Uterus (tissue), 4 donors: ENCODE measurements around the gene SRPK3. TPM values are rescaled to one million over a fixed set of nuclear protein-coding genes. Genes with fewer than 3 reads are reported as not detected.
A peak's percentile ranks its signal among the peaks of the same experiment; 100 is the strongest.

ENCODE experiments used
- DNase-seq, 2 donors: peaks; one replicate each; pipeline ENCODE4 v3.0.0-alpha.2; 2019 to 2020
- H3K27ac ChIP-seq, 2 donors: fragments of 200-600 bp; sonication (generic); 1 replicate in 1 of 2; 2 replicates in 1 of 2; pipeline ENCODE4 v1.5.1; 2016 to 2018
- H3K27me3 ChIP-seq, 2 donors: fragments of 200-600 bp; sonication (generic); one replicate each; pipeline ENCODE4 v1.5.1; 2018 to 2019; ENCODE audit warnings: control low read depth in 1 of 2
- H3K36me3 ChIP-seq, 2 donors: fragments of 200-600 bp; sonication (generic); one replicate each; pipeline ENCODE4 v1.5.1; 2019; ENCODE audit warnings: control low read depth in 1 of 2
- H3K4me1 ChIP-seq, 2 donors: fragments of 200-600 bp; sonication (generic); one replicate each; pipeline ENCODE4 v1.5.1; 2018 to 2019; ENCODE audit warnings: control low read depth in 1 of 2
- H3K4me3 ChIP-seq, 2 donors: fragments of 200-600 bp; sonication (generic); 1 replicate in 1 of 2; 2 replicates in 1 of 2; pipeline ENCODE4 v1.5.1; 2018 to 2019; ENCODE audit warnings: mild to moderate bottlenecking in 1 of 2
- H3K9me3 ChIP-seq, 2 donors: fragments of 200-600 bp; sonication (generic); one replicate each; pipeline ENCODE4 v1.5.1; 2019; ENCODE audit warnings: control low read depth in 1 of 2
- POLR2A ChIP-seq, 2 donors: fragments of 450-650 bp; IDR thresholded peaks; one replicate each; pipeline ENCODE4 v1.6.1; 2016; ENCODE audit warnings: antibody characterized with exemption in 2 of 2, mild to moderate bottlenecking in 1 of 2, moderate library complexity in 1 of 2
- intact Hi-C: fragments of 100-400 bp; cut with DNase I; formaldehyde crosslinking; loops from one replicate; pipeline ENCODE4 v1.15.1; 2023; ENCODE audit warnings: low total_unique reads
- total RNA-seq, 4 donors: library from RNA; depleted of rRNA in 3 of 4; stranded (reverse); fragments of >200 nt in 3 of 4; gene quantifications; one replicate each; pipeline versions ENCODE4 v1.1.0 to v1.2.4, GENCODE V29; 2014 to 2023
- TF ChIP-seq, protein P1 (sequence below), 4 experiments: fragments of 200-600 bp in 2 of 4; fragments of 450-650 bp in 2 of 4; sonication (generic) in 2 of 4; IDR thresholded peaks; one replicate each; pipeline ENCODE4 v1.5.1; 2016 to 2019; ENCODE audit warnings: antibody characterized with exemption in 4 of 4, mild to moderate bottlenecking in 2 of 4, moderate library complexity in 1 of 4
- donor health status: DM: yes; HTN: yes; CAD: no.

SRPK3 gene
- total RNA-seq, 4 donors from 2014 or later, result 0.76 to 13.8 (median 5.5) TPM

DNA sequence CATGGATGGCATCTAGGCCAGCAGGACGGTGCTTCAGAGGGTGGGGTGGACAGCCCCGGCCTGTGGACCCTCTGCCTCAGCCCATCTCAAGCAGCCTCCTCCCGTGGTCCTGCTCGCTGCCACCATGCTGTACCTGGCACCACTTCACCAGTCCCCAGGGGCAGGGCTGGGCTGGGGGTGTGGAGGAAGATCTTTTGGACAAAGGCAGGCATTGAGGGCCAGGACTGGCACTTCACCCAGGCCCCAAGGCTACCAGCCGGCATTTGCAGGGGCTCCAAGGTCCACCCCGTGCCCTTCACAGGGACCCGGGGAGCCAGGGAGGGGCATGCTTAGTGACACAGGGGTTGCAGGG is 16.1 kb upstream of the SRPK3 start:
- TF ChIP-seq POLR2A (IDR thresholded peaks at IDR 0.05), result no peak
- TF ChIP-seq, protein P1, sequence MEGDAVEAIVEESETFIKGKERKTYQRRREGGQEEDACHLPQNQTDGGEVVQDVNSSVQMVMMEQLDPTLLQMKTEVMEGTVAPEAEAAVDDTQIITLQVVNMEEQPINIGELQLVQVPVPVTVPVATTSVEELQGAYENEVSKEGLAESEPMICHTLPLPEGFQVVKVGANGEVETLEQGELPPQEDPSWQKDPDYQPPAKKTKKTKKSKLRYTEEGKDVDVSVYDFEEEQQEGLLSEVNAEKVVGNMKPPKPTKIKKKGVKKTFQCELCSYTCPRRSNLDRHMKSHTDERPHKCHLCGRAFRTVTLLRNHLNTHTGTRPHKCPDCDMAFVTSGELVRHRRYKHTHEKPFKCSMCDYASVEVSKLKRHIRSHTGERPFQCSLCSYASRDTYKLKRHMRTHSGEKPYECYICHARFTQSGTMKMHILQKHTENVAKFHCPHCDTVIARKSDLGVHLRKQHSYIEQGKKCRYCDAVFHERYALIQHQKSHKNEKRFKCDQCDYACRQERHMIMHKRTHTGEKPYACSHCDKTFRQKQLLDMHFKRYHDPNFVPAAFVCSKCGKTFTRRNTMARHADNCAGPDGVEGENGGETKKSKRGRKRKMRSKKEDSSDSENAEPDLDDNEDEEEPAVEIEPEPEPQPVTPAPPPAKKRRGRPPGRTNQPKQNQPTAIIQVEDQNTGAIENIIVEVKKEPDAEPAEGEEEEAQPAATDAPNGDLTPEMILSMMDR (IDR thresholded peaks at IDR 0.05), result no peak
- DNase-seq, result peak; percentile 16 to 17
- H3K27me3 ChIP-seq, result no peaks in the 10 kb centered on the region
- no peaks in the 10 kb centered on the region for H3K4me1 ChIP-seq
- peak overlapping the region in 1 of 2 donors; percentile 77 for H3K27ac ChIP-seq
- intact Hi-C loops, result loop anchor here (5.0 kb wide), 1 partner anchor 188 kb away; no protein-coding TSS in a partner anchor
- H3K36me3 ChIP-seq, result no peaks in the 10 kb centered on the region
- peak overlapping the region in 1 of 2 donors; percentile 13 for H3K4me3 ChIP-seq
- H3K9me3 ChIP-seq, result no peaks in the 10 kb centered on the region

DNA sequence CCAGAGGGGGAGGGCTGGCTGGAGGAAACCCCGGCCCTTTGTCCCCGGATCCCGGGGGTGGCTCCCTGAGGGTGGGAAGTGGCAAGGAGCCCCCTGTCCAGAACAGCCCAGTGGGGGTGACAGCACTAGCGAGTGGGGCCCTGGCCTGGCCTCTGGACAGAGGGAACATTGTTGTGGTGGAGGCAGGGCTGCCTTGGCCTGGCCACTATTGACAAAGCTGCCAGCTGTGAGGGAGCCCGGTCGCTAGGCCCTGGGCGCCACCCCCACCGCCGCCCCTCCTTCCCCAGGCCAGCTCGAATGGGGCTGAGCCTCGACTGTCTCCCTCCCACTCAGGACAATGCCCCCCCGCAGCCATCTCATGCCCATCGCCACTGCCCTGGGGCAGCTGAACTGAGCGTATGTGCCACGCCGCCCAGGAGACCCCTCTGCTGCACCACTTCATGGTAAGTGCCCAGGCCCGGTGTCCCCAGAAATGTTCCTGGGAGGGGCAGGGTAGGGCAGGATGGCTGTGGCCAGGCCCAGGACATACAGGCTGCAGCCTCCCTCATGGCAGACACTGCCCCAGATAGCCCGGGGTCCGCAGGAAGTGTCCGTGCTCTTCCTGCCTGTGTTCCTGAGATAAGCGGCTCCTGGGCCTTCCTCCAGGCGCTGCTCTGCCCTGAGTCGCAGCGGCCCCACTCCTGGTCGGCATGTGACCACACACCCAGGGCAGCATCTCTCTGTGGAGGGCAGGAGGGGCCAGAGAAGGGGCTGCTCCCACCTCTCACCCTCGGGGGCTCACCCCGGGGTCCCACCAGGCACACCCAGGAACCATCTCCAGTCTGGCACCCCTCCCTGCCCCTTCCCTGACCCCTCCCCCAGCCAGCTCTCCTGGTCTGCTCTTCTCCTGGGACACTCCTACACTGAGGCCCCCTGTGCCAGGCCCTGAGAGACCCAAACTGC is 15.4 kb upstream of the SRPK3 start:
- intact Hi-C loops, result no loop called here
- peak overlapping the region in 1 of 2 donors; percentile 13 for H3K4me3 ChIP-seq
- H3K9me3 ChIP-seq, result no peaks in the 10 kb centered on the region
- no peaks in the 10 kb centered on the region for H3K4me1 ChIP-seq
- no peaks in the 10 kb centered on the region for H3K36me3 ChIP-seq
- H3K27ac ChIP-seq, result peak overlapping the region; percentile 42 to 77
- no peaks in the 10 kb centered on the region for H3K27me3 ChIP-seq
- DNase-seq, result peak; percentile 24 to 36
- no peak for TF ChIP-seq POLR2A (IDR thresholded peaks at IDR 0.05)
- TF ChIP-seq, protein P1 (IDR thresholded peaks at IDR 0.05), result no peak

DNA sequence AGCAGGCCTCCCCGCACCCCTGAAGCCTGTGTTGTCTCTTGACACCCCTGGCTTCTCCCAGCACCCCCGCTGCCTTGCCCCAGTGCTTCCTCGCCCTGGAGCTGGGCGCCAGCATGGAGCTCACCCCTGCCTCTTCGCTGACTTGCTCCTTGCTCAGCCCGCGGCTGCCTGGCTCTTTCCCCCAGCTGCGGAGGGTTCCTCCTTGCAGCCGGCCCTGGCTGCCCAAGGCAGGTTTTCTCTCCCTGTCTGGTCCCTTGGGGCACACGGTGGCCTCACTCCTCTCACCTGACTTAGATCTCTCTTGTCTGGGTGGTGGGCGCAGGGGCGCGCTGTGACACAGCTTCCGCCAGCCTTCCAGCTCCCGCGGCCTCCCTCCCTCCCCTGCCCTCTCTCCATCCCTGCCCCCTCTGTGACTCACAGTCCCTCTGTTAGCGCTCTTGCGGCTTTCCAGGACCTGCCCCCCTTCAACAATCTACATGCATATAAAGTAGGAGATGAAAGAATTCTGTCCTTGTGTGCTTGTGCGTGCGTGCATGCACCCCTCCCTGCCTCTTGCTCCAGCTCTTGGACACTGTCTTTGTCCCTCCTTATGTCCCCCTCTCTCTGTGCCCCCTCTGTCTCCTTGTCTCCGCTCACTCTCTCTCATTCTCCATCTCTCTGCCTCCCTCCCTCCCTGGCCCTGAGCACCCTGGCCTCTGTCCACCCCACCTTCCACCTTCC is 14.6 kb upstream of the SRPK3 start:
- peak; percentile 39 to 40 for DNase-seq
- H3K9me3 ChIP-seq, result no peaks in the 10 kb centered on the region
- H3K4me1 ChIP-seq, result no peaks in the 10 kb centered on the region
- H3K27ac ChIP-seq, result peak overlapping the region; percentile 42 to 77
- no peaks in the 10 kb centered on the region for H3K27me3 ChIP-seq
- peak overlapping the region in 1 of 2 donors; percentile 13 for H3K4me3 ChIP-seq
- intact Hi-C loops, result no loop called here
- H3K36me3 ChIP-seq, result no peaks in the 10 kb centered on the region
- no peak for TF ChIP-seq POLR2A (IDR thresholded peaks at IDR 0.05)
- TF ChIP-seq, protein P1 (IDR thresholded peaks at IDR 0.05), result no peak

DNA sequence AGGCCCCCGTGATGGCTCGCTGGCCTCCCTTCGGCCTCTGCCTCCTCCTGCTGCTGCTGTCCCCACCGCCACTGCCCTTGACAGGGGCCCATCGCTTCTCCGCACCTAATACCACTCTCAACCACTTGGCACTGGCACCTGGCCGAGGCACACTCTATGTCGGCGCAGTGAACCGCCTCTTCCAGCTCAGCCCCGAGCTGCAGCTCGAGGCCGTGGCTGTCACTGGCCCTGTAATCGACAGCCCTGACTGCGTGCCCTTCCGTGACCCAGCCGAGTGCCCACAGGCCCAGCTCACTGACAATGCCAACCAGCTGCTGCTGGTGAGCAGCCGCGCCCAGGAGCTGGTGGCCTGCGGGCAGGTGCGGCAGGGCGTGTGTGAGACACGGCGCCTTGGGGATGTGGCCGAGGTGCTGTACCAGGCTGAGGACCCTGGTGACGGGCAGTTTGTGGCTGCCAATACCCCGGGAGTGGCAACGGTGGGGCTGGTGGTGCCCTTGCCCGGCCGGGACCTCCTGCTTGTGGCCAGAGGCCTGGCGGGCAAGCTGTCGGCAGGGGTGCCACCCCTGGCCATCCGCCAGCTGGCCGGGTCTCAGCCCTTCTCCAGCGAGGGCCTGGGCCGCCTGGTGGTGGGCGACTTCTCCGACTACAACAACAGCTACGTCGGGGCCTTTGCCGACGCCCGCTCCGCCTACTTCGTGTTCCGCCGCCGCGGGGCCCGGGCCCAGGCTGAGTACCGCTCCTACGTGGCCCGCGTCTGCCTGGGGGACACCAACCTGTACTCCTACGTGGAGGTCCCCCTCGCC is 13.8 kb upstream of the SRPK3 start:
- intact Hi-C loops, result no loop called here
- no peaks in the 10 kb centered on the region for H3K27me3 ChIP-seq
- H3K36me3 ChIP-seq, result no peaks in the 10 kb centered on the region
- no peaks in the 10 kb centered on the region for H3K4me1 ChIP-seq
- no peak overlapping the region for H3K27ac ChIP-seq
- H3K9me3 ChIP-seq, result no peaks in the 10 kb centered on the region
- DNase-seq, result peak; percentile 14 to 17
- TF ChIP-seq POLR2A (IDR thresholded peaks at IDR 0.05), result no peak
- TF ChIP-seq, protein P1 (IDR thresholded peaks at IDR 0.05), result no peak
- no peak overlapping the region for H3K4me3 ChIP-seq
